ENCODE measurements around the gene TEX48.

The TEX48 gene

GRCh38 chr9:114685951-114686350 lies 4.0 kb upstream of the TEX48 start:
- no peak for ATAC-seq
- TF ChIP-seq GLIS3 (CRISPR knock-in tag; IDR thresholded peaks at IDR 0.05) (no peak), PPARA (CRISPR knock-in tag; IDR thresholded peaks at IDR 0.05; ENCODE audit: borderline replicate concordance) (no peak), CSRNP3 (CRISPR knock-in tag; IDR thresholded peaks at IDR 0.05) (no peak), TSHZ2 (CRISPR knock-in tag; IDR thresholded peaks at IDR 0.05) (no peak), OSR1 (CRISPR knock-in tag; IDR thresholded peaks at IDR 0.05) (no peak), ZC3H10 (CRISPR knock-in tag; IDR thresholded peaks at IDR 0.05) (no peak), CSDC2 (CRISPR knock-in tag; IDR thresholded peaks at IDR 0.05) (no peak), ZNF8 (CRISPR knock-in tag; IDR thresholded peaks at IDR 0.05) (no peak), ZNF70 (CRISPR knock-in tag; IDR thresholded peaks at IDR 0.05) (no peak), CREB5 (CRISPR knock-in tag; IDR thresholded peaks at IDR 0.05; ENCODE audit: low read depth) (no peak), ESRRG (CRISPR knock-in tag; IDR thresholded peaks at IDR 0.05) (no peak), BACH2 (CRISPR knock-in tag; IDR thresholded peaks at IDR 0.05; ENCODE audit: borderline replicate concordance) (no peak), PATZ1 (CRISPR knock-in tag; IDR thresholded peaks at IDR 0.05; ENCODE audit: borderline replicate concordance) (no peak), POU6F1 (CRISPR knock-in tag; IDR thresholded peaks at IDR 0.05; ENCODE audit: borderline replicate concordance, low read depth) (no peak), ZNF565 (CRISPR knock-in tag; conservative IDR thresholded peaks at IDR 0.05; ENCODE audit: low read depth) (no peak), RARB (CRISPR knock-in tag; IDR thresholded peaks at IDR 0.05) (no peak), ARNTL (CRISPR knock-in tag; IDR thresholded peaks at IDR 0.05; ENCODE audit: borderline replicate concordance, low read depth) (no peak), ISL1 (CRISPR knock-in tag; IDR thresholded peaks at IDR 0.05) (no peak)

- no peak for ATAC-seq
- no peak for TF ChIP-seq ZFP3 (CRISPR knock-in tag; IDR thresholded peaks at IDR 0.05)
- no peak for TF ChIP-seq ZC3H10 (CRISPR knock-in tag; IDR thresholded peaks at IDR 0.05)
- TF ChIP-seq ESRRG (CRISPR knock-in tag; IDR thresholded peaks at IDR 0.05) = no peak
- TF ChIP-seq CREB5 (CRISPR knock-in tag; IDR thresholded peaks at IDR 0.05; ENCODE audit: low read depth) = no peak
- no peak for TF ChIP-seq ZNF70 (CRISPR knock-in tag; IDR thresholded peaks at IDR 0.05)
- no peak for TF ChIP-seq PATZ1 (CRISPR knock-in tag; IDR thresholded peaks at IDR 0.05; ENCODE audit: borderline replicate concordance)
- TF ChIP-seq ISL1 (CRISPR knock-in tag; IDR thresholded peaks at IDR 0.05) = no peak
- TF ChIP-seq PPARA (CRISPR knock-in tag; IDR thresholded peaks at IDR 0.05; ENCODE audit: borderline replicate concordance) = no peak
- no peak for TF ChIP-seq CSRNP3 (CRISPR knock-in tag; IDR thresholded peaks at IDR 0.05)
- no peak for TF ChIP-seq ZNF565 (CRISPR knock-in tag; conservative IDR thresholded peaks at IDR 0.05; ENCODE audit: low read depth)
- no peak for TF ChIP-seq TSHZ2 (CRISPR knock-in tag; IDR thresholded peaks at IDR 0.05)
- TF ChIP-seq OSR1 (CRISPR knock-in tag; IDR thresholded peaks at IDR 0.05) = no peak
- no peak for TF ChIP-seq ARNTL (CRISPR knock-in tag; IDR thresholded peaks at IDR 0.05; ENCODE audit: borderline replicate concordance, low read depth)
Observed at GRCh38 chr9:114684036-114684435, 2.0 kb upstream of the TEX48 start.

Data from SK-N-SH treated with all-trans-retinoic acid at 6 μM for 48 hours (cell line).